DND-41 (cell line): ENCODE results near the gene C12orf57.
A peak's percentile ranks its signal among the peaks of the same experiment; 100 is the strongest.

Experiments
- ATAC-seq: fragments of 200-7000 bp; cut with Tn5 transposase; 3 replicates; pipeline ENCODE4 v1.9.1; 2021; ENCODE audit warnings: low read depth; ENCODE audit not compliant: insufficient read depth
- DNase-seq: peaks from one replicate; pipeline ENCODE4 v3.0.0-alpha.2; 2020
- H2AFZ ChIP-seq: 2 replicates; pipeline ENCODE4 v1.6.0; 2012; ENCODE audit warnings: low read depth, low read length
- H3K27ac ChIP-seq: 2 replicates; pipeline ENCODE4 v1.5.1; 2012; ENCODE audit warnings: low read length, inconsistent platforms
- H3K27me3 ChIP-seq: fragments of 200-600 bp; sonication (generic); 2 replicates; pipeline ENCODE4 v1.6.0; 2012; ENCODE audit warnings: low read length, mild to moderate bottlenecking, inconsistent platforms; ENCODE audit not compliant: insufficient read depth, poor library complexity
- H3K36me3 ChIP-seq: 2 replicates; pipeline ENCODE4 v1.5.1; 2012; ENCODE audit warnings: low read length, inconsistent platforms; ENCODE audit not compliant: insufficient read depth
- H3K4me1 ChIP-seq: 2 replicates; pipeline ENCODE4 v1.5.1; 2012; ENCODE audit warnings: mild to moderate bottlenecking, low read length; ENCODE audit not compliant: insufficient read depth
- H3K4me2 ChIP-seq: 2 replicates; pipeline ENCODE4 v1.6.0; 2012; ENCODE audit warnings: mild to moderate bottlenecking, moderate library complexity, low read length, inconsistent platforms; ENCODE audit not compliant: insufficient read depth
- H3K4me3 ChIP-seq, 2 experiments: fragments of 200-600 bp in 1 of 2; shearing (Covaris generic) in 1 of 2; 2 replicates each; pipeline ENCODE4 v1.5.1; 2012 to 2016; ENCODE audit warnings: inconsistent platforms in 2 of 2, low read length in 2 of 2, mild to moderate bottlenecking in 2 of 2, low read depth in 1 of 2, moderate library complexity in 1 of 2
- H3K79me2 ChIP-seq: 2 replicates; pipeline ENCODE4 v1.6.0; 2012; ENCODE audit warnings: low read length, inconsistent platforms; ENCODE audit not compliant: insufficient read depth
- H3K9ac ChIP-seq: 2 replicates; pipeline ENCODE4 v1.6.0; 2012; ENCODE audit warnings: low read depth, mild to moderate bottlenecking, inconsistent platforms, low read length, moderate library complexity
- H3K9me3 ChIP-seq: 2 replicates; pipeline ENCODE4 v1.5.1; 2012; ENCODE audit warnings: low read length, moderate library complexity, mild to moderate bottlenecking, inconsistent platforms; ENCODE audit not compliant: insufficient read depth, severe bottlenecking
- H4K20me1 ChIP-seq: 2 replicates; pipeline ENCODE4 v1.6.0; 2012; ENCODE audit warnings: low read length; ENCODE audit not compliant: insufficient read depth
- CTCF ChIP-seq: IDR thresholded peaks from 2 replicates; pipeline ENCODE4 v1.5.1; 2012; ENCODE audit warnings: borderline replicate concordance, low read length, moderate library complexity, mild to moderate bottlenecking; ENCODE audit not compliant: poor library complexity, severe bottlenecking; ENCODE audit errors: extremely low read depth
- EZH2 ChIP-seq: IDR thresholded peaks from 3 replicates; pipeline ENCODE4 v1.6.1; 2012; ENCODE audit warnings: borderline replicate concordance, low read depth, mild to moderate bottlenecking, moderate library complexity, low read length, inconsistent platforms; ENCODE audit not compliant: severe bottlenecking

C12orf57 gene

GRCh38 chr12:6943722-6944380 is at the start of gene C12orf57, which contains the start of gene RNU7-1:
TSS of gene C12orf57 (plus strand) at chr12:6944022. CDS start at chr12:6944122, 100 bp downstream.
TSS of gene RNU7-1 (plus strand) at chr12:6943816.
- H3K4me2 ChIP-seq, result peak within 1 kb of the TSS; percentile 94
- peaks cover 15% of the 10 kb centered on the region for H3K79me2 ChIP-seq
- H3K27me3 ChIP-seq, result no peaks in the 10 kb centered on the region
- TF ChIP-seq EZH2 (no peak), CTCF (no peak)
- no peaks in the 10 kb centered on the region for H3K9me3 ChIP-seq
- peak within 1 kb of the TSS; percentile 93 for H3K9ac ChIP-seq
- H2AFZ ChIP-seq, result peak within 1 kb of the TSS; percentile 91
- H3K4me3 ChIP-seq, result peak within 1 kb of the TSS; percentile 58 to 88
- DNase-seq (peak; percentile 92), ATAC-seq (peak; percentile 79)
- H3K27ac ChIP-seq, result peak within 1 kb of the TSS; percentile 99
- H3K4me1 ChIP-seq, result peaks cover 44% of the 10 kb centered on the region
- no peaks in the 10 kb centered on the region for H4K20me1 ChIP-seq
- peaks cover 45% of the 10 kb centered on the region for H3K36me3 ChIP-seq

- H3K4me2 ChIP-seq, result no peak overlapping the region
- H2AFZ ChIP-seq, result no peak overlapping the region
- no peak overlapping the region for H3K4me3 ChIP-seq
These were observed 49.5 kb upstream of the C12orf57 start for GRCh38 chr12:6894321-6894720.

GRCh38 chr12:6896846-6897435 is 46.9 kb upstream of the C12orf57 start:
- no peak overlapping the region for H3K4me2 ChIP-seq
- H2AFZ ChIP-seq, result no peak overlapping the region
- no peaks in the 10 kb centered on the region for H3K27me3 ChIP-seq
- no peaks in the 10 kb centered on the region for H4K20me1 ChIP-seq
- H3K4me3 ChIP-seq, result no peak overlapping the region
- ATAC-seq (no peak), DNase-seq (no peak)
- H3K9me3 ChIP-seq, result no peaks in the 10 kb centered on the region
- H3K36me3 ChIP-seq, result no peaks in the 10 kb centered on the region
- H3K4me1 ChIP-seq, result peaks cover 8% of the 10 kb centered on the region
- H3K79me2 ChIP-seq, result no peaks in the 10 kb centered on the region
- H3K27ac ChIP-seq, result no peak overlapping the region
- TF ChIP-seq EZH2 (no peak), CTCF (no peak)
- H3K9ac ChIP-seq, result no peak overlapping the region

More at GRCh38 chr12:6894321-6894720, 49.5 kb upstream of the C12orf57 start:
- Histone ChIP-seq H3K36me3 (no peaks in the 10 kb centered on the region), H3K9me3 (no peaks in the 10 kb centered on the region), H3K27ac (no peak overlapping the region), H3K9ac (no peak overlapping the region), H3K27me3 (no peaks in the 10 kb centered on the region), H4K20me1 (no peaks in the 10 kb centered on the region), H3K79me2 (peaks cover 6% of the 10 kb centered on the region; the same call in 1 of the 2 replicates), H3K4me1 (peaks cover 23% of the 10 kb centered on the region)
- ATAC-seq (no peak), DNase-seq (no peak)
- TF ChIP-seq CTCF (no peak), EZH2 (no peak)
